Keratinocyte (primary cell): ENCODE data around the gene PFDN5. TPM values are rescaled to one million over a fixed set of nuclear protein-coding genes. Genes with fewer than 3 reads are reported as not detected.

ENCODE experiments used
- DNase-seq: peaks from one replicate; pipeline ENCODE4 v3.0.0-alpha.2; 2011; ENCODE audit warnings: low read depth, missing footprints, low spot score
- FAIRE-seq: peaks from 2 replicates; lab custom pipeline; 2011; peaks lifted over from hg19 to GRCh38; lab: Jason Lieb, UNC
- H2AFZ ChIP-seq: 2 replicates; pipeline ENCODE4 v1.6.0; 2012; ENCODE audit warnings: low read length, control low read depth, inconsistent platforms; ENCODE audit not compliant: control insufficient read depth
- H3K27ac ChIP-seq: 2 replicates; pipeline ENCODE4 v1.5.1; 2011; ENCODE audit warnings: low read length; ENCODE audit not compliant: control insufficient read depth, insufficient read depth
- H3K27me3 ChIP-seq: 3 replicates; pipeline ENCODE4 v1.6.0; 2011; ENCODE audit warnings: low read length; ENCODE audit not compliant: control insufficient read depth, insufficient read depth; ENCODE audit errors: extremely low read depth
- H3K36me3 ChIP-seq, 2 experiments: 2 replicates in 1 of 2; 3 replicates in 1 of 2; pipeline ENCODE4 v1.5.1; 2011; ENCODE audit warnings: low read length in 2 of 2, mild to moderate bottlenecking in 1 of 2; ENCODE audit not compliant: control insufficient read depth in 2 of 2, insufficient read depth in 2 of 2; ENCODE audit errors: extremely low read depth in 1 of 2
- H3K4me1 ChIP-seq: 3 replicates; pipeline ENCODE4 v1.5.1; 2011; ENCODE audit warnings: low read length; ENCODE audit not compliant: control insufficient read depth, insufficient read depth; ENCODE audit errors: extremely low read depth
- H3K4me2 ChIP-seq: 3 replicates; pipeline ENCODE4 v1.6.0; 2011; ENCODE audit warnings: low read depth, low read length; ENCODE audit not compliant: control insufficient read depth, insufficient read depth; ENCODE audit errors: extremely low read depth
- H3K4me3 ChIP-seq, 3 experiments: fragments of 200-600 bp in 1 of 3; sonication (generic) in 1 of 3; 2 replicates in 2 of 3; 3 replicates in 1 of 3; pipeline ENCODE4 v1.5.1; 2011 to 2016; ENCODE audit warnings: low read length in 3 of 3, mild to moderate bottlenecking in 3 of 3, control low read depth in 2 of 3, inconsistent platforms in 1 of 3, low read depth in 1 of 3, mixed read lengths in 1 of 3, mixed run types in 1 of 3, moderate library complexity in 1 of 3; ENCODE audit not compliant: control insufficient read depth in 2 of 3, insufficient read depth in 2 of 3; ENCODE audit errors: extremely low read depth in 1 of 3
- H3K79me2 ChIP-seq: 2 replicates; pipeline ENCODE4 v1.6.0; 2012; ENCODE audit warnings: low read length; ENCODE audit not compliant: control insufficient read depth, insufficient read depth
- H3K9ac ChIP-seq: 3 replicates; pipeline ENCODE4 v1.6.0; 2011; ENCODE audit warnings: low read length; ENCODE audit not compliant: control insufficient read depth, insufficient read depth; ENCODE audit errors: extremely low read depth
- H3K9me1 ChIP-seq: 3 replicates; pipeline ENCODE4 v1.6.0; 2011; ENCODE audit warnings: low read length; ENCODE audit not compliant: control insufficient read depth, insufficient read depth; ENCODE audit errors: extremely low read depth
- H3K9me3 ChIP-seq: 2 replicates; pipeline ENCODE4 v1.5.1; 2012; ENCODE audit warnings: low read depth, low read length; ENCODE audit not compliant: control insufficient read depth
- H4K20me1 ChIP-seq: 3 replicates; pipeline ENCODE4 v1.6.0; 2011; ENCODE audit warnings: low read length; ENCODE audit not compliant: control insufficient read depth, insufficient read depth; ENCODE audit errors: extremely low read depth
- EZH2 ChIP-seq: IDR thresholded peaks from one replicate; pipeline ENCODE4 v1.6.1; 2012; ENCODE audit warnings: inconsistent platforms, mild to moderate bottlenecking, low read length, moderate library complexity
- dilution Hi-C: fragments of 300-500 bp; cut with MboI; formaldehyde crosslinking; loops from one replicate; pipeline ENCODE4 v1.7.0; 2020; ENCODE audit warnings: low sequenced_read_pairs; ENCODE audit not compliant: extremely low pct_ligation_motif_present
- polyA plus RNA-seq, 5 experiments: library from polyadenylated mRNA; depleted of rRNA in 3 of 5; stranded (reverse) in 3 of 5; stranded (forward) in 1 of 5; unstranded in 1 of 5; fragments of >200 nt; gene quantifications; 1 replicate in 1 of 5; 2 replicates in 3 of 5; 3 replicates in 1 of 5; pipeline versions ENCODE4 v1.2.1 to v1.2.3, GENCODE V29; 2011 to 2012; ENCODE audit warnings: missing spikeins in 2 of 5, low read depth in 1 of 5, low replicate concordance in 1 of 5
- TF ChIP-seq, protein P1 (sequence below), 3 experiments: IDR thresholded peaks in 1 of 3; conservative IDR thresholded peaks in 1 of 3; optimal IDR thresholded peaks in 1 of 3; 2 replicates in 2 of 3; 3 replicates in 1 of 3; pipeline versions ENCODE3 to v1.5.1; 2011; ENCODE audit warnings: low read length in 3 of 3, mild to moderate bottlenecking in 3 of 3, moderate library complexity in 2 of 3, control low read depth in 1 of 3, inconsistent platforms in 1 of 3; ENCODE audit not compliant: insufficient read depth in 2 of 3; ENCODE audit errors: extremely low read depth in 1 of 3

The PFDN5 gene
- polyA plus RNA-seq, 1 donor (not counting 4 experiments of a cell fraction or from before 2014, with no cell fraction given) = 659 TPM

DNA sequence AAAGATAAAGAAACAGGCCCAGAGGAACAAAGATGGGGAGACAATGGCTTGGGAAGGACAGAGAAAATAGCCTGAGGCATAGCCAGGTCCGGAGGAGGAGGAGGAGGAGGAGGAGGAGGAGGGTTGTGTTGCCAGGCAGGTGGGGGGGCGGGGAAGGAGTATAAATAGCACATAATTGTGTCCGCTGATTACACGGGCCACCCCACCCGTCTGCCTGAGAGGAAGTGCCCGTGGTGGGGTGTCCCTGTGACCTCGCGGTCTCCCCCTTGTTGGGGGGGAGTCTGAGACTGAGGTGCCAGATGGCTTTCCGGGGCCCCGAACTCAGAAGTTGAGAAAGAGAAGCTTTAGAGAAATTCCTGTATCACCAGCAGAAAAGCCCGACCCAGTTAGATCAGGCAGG lies 42.7 kb downstream of the PFDN5 start:
- no peaks in the 10 kb centered on the region for H3K79me2 ChIP-seq
- DNase-seq (no peak), FAIRE-seq (no peak)
- H4K20me1 ChIP-seq = no peaks in the 10 kb centered on the region
- H3K9ac ChIP-seq = no peak overlapping the region
- H3K9me1 ChIP-seq = no peaks in the 10 kb centered on the region
- no peaks in the 10 kb centered on the region for H3K36me3 ChIP-seq
- H3K4me1 ChIP-seq = no peaks in the 10 kb centered on the region
- no peak overlapping the region for H3K27ac ChIP-seq
- peaks cover 38% of the 10 kb centered on the region for H3K27me3 ChIP-seq
- H3K4me3 ChIP-seq = no peak overlapping the region
- no peak overlapping the region for H3K4me2 ChIP-seq
- H3K9me3 ChIP-seq = no peaks in the 10 kb centered on the region
- TF ChIP-seq EZH2 = no peak
- TF ChIP-seq, protein P1, sequence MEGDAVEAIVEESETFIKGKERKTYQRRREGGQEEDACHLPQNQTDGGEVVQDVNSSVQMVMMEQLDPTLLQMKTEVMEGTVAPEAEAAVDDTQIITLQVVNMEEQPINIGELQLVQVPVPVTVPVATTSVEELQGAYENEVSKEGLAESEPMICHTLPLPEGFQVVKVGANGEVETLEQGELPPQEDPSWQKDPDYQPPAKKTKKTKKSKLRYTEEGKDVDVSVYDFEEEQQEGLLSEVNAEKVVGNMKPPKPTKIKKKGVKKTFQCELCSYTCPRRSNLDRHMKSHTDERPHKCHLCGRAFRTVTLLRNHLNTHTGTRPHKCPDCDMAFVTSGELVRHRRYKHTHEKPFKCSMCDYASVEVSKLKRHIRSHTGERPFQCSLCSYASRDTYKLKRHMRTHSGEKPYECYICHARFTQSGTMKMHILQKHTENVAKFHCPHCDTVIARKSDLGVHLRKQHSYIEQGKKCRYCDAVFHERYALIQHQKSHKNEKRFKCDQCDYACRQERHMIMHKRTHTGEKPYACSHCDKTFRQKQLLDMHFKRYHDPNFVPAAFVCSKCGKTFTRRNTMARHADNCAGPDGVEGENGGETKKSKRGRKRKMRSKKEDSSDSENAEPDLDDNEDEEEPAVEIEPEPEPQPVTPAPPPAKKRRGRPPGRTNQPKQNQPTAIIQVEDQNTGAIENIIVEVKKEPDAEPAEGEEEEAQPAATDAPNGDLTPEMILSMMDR (optimal IDR thresholded peaks at IDR 0.05 in 1 of 3, IDR thresholded peaks at IDR 0.05 in 1 of 3, conservative IDR thresholded peaks at IDR 0.05 in 1 of 3; ENCODE audit: extremely low read depth in 1 of 3, insufficient read depth in 2 of 3, low read length in 3 of 3) = no peak
- dilution Hi-C loops = no loop called here
- no peak overlapping the region for H2AFZ ChIP-seq

DNA sequence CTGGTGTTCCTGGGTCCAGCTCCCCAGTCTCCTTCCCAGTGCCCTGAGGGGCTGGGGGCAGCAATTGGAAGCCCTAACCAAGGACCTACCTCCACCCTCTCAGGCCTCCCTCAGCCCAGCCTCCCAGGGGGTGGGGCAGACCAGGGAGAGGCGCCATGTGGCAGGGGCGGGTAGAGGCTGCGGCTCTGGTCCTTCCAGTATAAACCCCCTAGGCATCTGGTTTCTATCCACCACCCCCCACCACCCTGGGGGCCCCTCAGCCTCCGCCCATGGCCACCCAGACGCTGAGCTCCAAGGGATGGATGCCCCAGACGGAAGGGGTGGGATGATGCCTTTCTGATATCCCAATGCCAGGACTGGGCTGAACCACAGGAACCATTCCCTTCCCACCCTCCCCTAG lies 43.6 kb downstream of the PFDN5 start:
- no peak for FAIRE-seq

More for the DNA sequence above, 43.6 kb downstream of the PFDN5 start:
- H3K4me3 ChIP-seq = no peak overlapping the region
- H3K9me3 ChIP-seq = no peaks in the 10 kb centered on the region
- H4K20me1 ChIP-seq = no peaks in the 10 kb centered on the region
- peaks cover 38% of the 10 kb centered on the region for H3K27me3 ChIP-seq
- TF ChIP-seq, protein P1 (optimal IDR thresholded peaks at IDR 0.05 in 1 of 3, IDR thresholded peaks at IDR 0.05 in 1 of 3, conservative IDR thresholded peaks at IDR 0.05 in 1 of 3; ENCODE audit: extremely low read depth in 1 of 3, insufficient read depth in 2 of 3, low read length in 3 of 3) = no peak
- no peak for TF ChIP-seq EZH2
- H3K9me1 ChIP-seq = no peaks in the 10 kb centered on the region
- H2AFZ ChIP-seq = no peak overlapping the region
- no peak overlapping the region for H3K4me2 ChIP-seq
- DNase-seq = no peak
- no peaks in the 10 kb centered on the region for H3K36me3 ChIP-seq
- H3K4me1 ChIP-seq = no peaks in the 10 kb centered on the region
- no peak overlapping the region for H3K27ac ChIP-seq
- dilution Hi-C loops = no loop called here
- H3K79me2 ChIP-seq = no peaks in the 10 kb centered on the region
- no peak overlapping the region for H3K9ac ChIP-seq
